OCI-LY3 (cell line): Measurements from ENCODE around the gene NAA35.

Experiments used
- H2AFZ ChIP-seq: fragments of 200-600, 300-600 bp; shearing (Covaris generic); 2 replicates; pipeline ENCODE4 v1.6.0; 2014; ENCODE audit warnings: antibody characterized with exemption, low read depth, low read length
- H3K27ac ChIP-seq: fragments of 200-600, 300-600 bp; sonication (generic); 2 replicates; pipeline ENCODE4 v1.5.1; 2014; ENCODE audit warnings: mild to moderate bottlenecking, low read length, moderate library complexity, mixed read lengths
- H3K27me3 ChIP-seq: fragments of 200-600, 300-600 bp; sonication (generic); 2 replicates; pipeline ENCODE4 v1.6.1; 2014; ENCODE audit warnings: low read depth, low read length, mixed read lengths
- H3K36me3 ChIP-seq: fragments of 200-600, 300-600 bp; sonication (generic); replicated peaks from 2 replicates; pipeline ENCODE3; 2014; ENCODE audit warnings: low read depth, low read length, mixed read lengths
- H3K4me1 ChIP-seq: fragments of 300-600, 200-600 bp; sonication (generic); 2 replicates; pipeline ENCODE4 v1.6.1; 2014; ENCODE audit warnings: low read length, mixed read lengths
- H3K4me2 ChIP-seq: fragments of 200-600, 300-600 bp; sonication (generic); 2 replicates; pipeline ENCODE4 v1.6.1; 2014; ENCODE audit warnings: low read length, mixed read lengths
- H3K4me3 ChIP-seq: fragments of 300-600, 200-600 bp; sonication (generic); 2 replicates; pipeline ENCODE4 v1.5.1; 2014; ENCODE audit warnings: antibody characterized with exemption, mild to moderate bottlenecking, low read length, moderate library complexity
- H3K79me2 ChIP-seq: fragments of 300-600, 200-600 bp; shearing (Covaris generic); 2 replicates; pipeline ENCODE4 v1.6.1; 2014; ENCODE audit warnings: mild to moderate bottlenecking, low read length, mixed read lengths
- H3K9ac ChIP-seq: fragments of 300-600, 200-600 bp; shearing (Covaris generic); 2 replicates; pipeline ENCODE4 v1.6.0; 2014; ENCODE audit warnings: mild to moderate bottlenecking, low read length, moderate library complexity
- H3K9me3 ChIP-seq: fragments of 200-600, 300-600 bp; shearing (Covaris generic); 2 replicates; pipeline ENCODE4 v1.6.1; 2014; ENCODE audit warnings: low read length, mixed read lengths; ENCODE audit not compliant: insufficient read depth
- H4K20me1 ChIP-seq: fragments of 200-600, 300-600 bp; sonication (generic); 2 replicates; pipeline ENCODE4 v1.6.1; 2016; ENCODE audit warnings: low read length, mixed read lengths; ENCODE audit not compliant: insufficient read depth
- EZH2phosphoT487 ChIP-seq: fragments of 200-600 bp; shearing (Covaris generic); IDR thresholded peaks from 2 replicates; pipeline ENCODE4 v1.6.1; 2018; ENCODE audit warnings: antibody characterized with exemption, mixed run types, low read depth
- TF ChIP-seq, protein P1 (sequence below): fragments of 200-600, 300-600 bp; sonication (generic); IDR thresholded peaks from 2 replicates; pipeline ENCODE4 v1.5.1; 2014; ENCODE audit warnings: antibody characterized with exemption, low read length, low read depth

Gene NAA35

GRCh38 chr9:85940832-85941621 is at the start of gene NAA35:
TSS of gene NAA35 (plus strand) at chr9:85941146. CDS start at chr9:85942160, 1,014 bp downstream.
- Histone ChIP-seq H3K79me2 (peaks cover 49% of the 10 kb centered on the region), H3K27ac (peak within 1 kb of the TSS; percentile 62)
- TF ChIP-seq, protein P1, sequence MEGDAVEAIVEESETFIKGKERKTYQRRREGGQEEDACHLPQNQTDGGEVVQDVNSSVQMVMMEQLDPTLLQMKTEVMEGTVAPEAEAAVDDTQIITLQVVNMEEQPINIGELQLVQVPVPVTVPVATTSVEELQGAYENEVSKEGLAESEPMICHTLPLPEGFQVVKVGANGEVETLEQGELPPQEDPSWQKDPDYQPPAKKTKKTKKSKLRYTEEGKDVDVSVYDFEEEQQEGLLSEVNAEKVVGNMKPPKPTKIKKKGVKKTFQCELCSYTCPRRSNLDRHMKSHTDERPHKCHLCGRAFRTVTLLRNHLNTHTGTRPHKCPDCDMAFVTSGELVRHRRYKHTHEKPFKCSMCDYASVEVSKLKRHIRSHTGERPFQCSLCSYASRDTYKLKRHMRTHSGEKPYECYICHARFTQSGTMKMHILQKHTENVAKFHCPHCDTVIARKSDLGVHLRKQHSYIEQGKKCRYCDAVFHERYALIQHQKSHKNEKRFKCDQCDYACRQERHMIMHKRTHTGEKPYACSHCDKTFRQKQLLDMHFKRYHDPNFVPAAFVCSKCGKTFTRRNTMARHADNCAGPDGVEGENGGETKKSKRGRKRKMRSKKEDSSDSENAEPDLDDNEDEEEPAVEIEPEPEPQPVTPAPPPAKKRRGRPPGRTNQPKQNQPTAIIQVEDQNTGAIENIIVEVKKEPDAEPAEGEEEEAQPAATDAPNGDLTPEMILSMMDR = no peak
- TF ChIP-seq EZH2phosphoT487 = no peak

DNA sequence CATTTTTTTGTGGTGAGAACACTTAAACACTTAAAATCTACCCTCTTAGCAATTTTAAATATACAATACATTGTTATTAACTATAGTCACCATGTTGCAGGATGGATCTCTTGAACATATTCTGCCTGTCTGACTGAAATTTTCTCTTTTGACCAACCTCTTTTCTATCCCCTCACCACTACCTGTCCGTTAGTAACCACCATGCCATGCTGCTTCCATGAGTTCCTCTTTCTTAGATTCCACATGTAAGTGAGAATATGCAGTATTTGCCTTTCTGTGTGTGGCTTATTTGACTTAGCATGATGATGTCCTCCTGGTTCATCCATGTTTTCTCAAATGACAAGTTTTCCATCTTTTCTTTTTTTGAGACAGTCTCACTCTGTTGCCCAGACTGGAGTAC is 48.5 kb upstream of the NAA35 start:
- no peak overlapping the region for H3K9ac ChIP-seq
- H3K4me1 ChIP-seq = peaks cover 21% of the 10 kb centered on the region

More at GRCh38 chr9:85940832-85941621, at the start of gene NAA35:
- peak within 1 kb of the TSS; percentile 84; the same call in 1 of the 2 replicates for H2AFZ ChIP-seq
- H3K4me1 ChIP-seq = peaks cover 15% of the 10 kb centered on the region
- peak within 1 kb of the TSS; percentile 86 for H3K4me2 ChIP-seq
- H3K36me3 ChIP-seq = peaks cover 24% of the 10 kb centered on the region
- H4K20me1 ChIP-seq = 0 out of 2 replicates have a peak, but pooled peaks cover 2% of the 10 kb centered on the region
- H3K9me3 ChIP-seq = no peaks in the 10 kb centered on the region
- H3K4me3 ChIP-seq = peak within 1 kb of the TSS; percentile 95
- peak within 1 kb of the TSS; percentile 93 for H3K9ac ChIP-seq
- H3K27me3 ChIP-seq = no peaks in the 10 kb centered on the region

GRCh38 chr9:85895685-85896084 is 45.3 kb upstream of the NAA35 start:
- TF ChIP-seq EZH2phosphoT487 = no peak
- TF ChIP-seq, protein P1 = no peak
- H4K20me1 ChIP-seq = no peaks in the 10 kb centered on the region
- H3K4me3 ChIP-seq = no peak overlapping the region
- no peak overlapping the region for H3K27ac ChIP-seq
- peak overlapping the region; percentile 29 for H3K4me2 ChIP-seq
- H3K9ac ChIP-seq = no peak overlapping the region
- H3K4me1 ChIP-seq = peaks cover 34% of the 10 kb centered on the region
- no peaks in the 10 kb centered on the region for H3K79me2 ChIP-seq
- H2AFZ ChIP-seq = no peak overlapping the region
- H3K9me3 ChIP-seq = no peaks in the 10 kb centered on the region
- H3K27me3 ChIP-seq = no peaks in the 10 kb centered on the region
- no peaks in the 10 kb centered on the region for H3K36me3 ChIP-seq

More for the DNA sequence above, 48.5 kb upstream of the NAA35 start:
- H3K27ac ChIP-seq = no peak overlapping the region
- H2AFZ ChIP-seq = no peak overlapping the region
- no peak overlapping the region for H3K4me2 ChIP-seq
- no peaks in the 10 kb centered on the region for H4K20me1 ChIP-seq
- no peaks in the 10 kb centered on the region for H3K79me2 ChIP-seq
- H3K9me3 ChIP-seq = no peaks in the 10 kb centered on the region
- H3K27me3 ChIP-seq = no peaks in the 10 kb centered on the region
- no peak overlapping the region for H3K4me3 ChIP-seq
- H3K36me3 ChIP-seq = no peaks in the 10 kb centered on the region
- TF ChIP-seq, protein P1 = no peak
- TF ChIP-seq EZH2phosphoT487 = no peak

GRCh38 chr9:85897848-85898247 is 43.1 kb upstream of the NAA35 start:
- H3K36me3 ChIP-seq = no peaks in the 10 kb centered on the region
- H2AFZ ChIP-seq = peak overlapping the region; percentile 67
- H4K20me1 ChIP-seq = no peaks in the 10 kb centered on the region
- no peaks in the 10 kb centered on the region for H3K27me3 ChIP-seq
- H3K27ac ChIP-seq = no peak overlapping the region
- no peaks in the 10 kb centered on the region for H3K9me3 ChIP-seq
- peaks cover 34% of the 10 kb centered on the region for H3K4me1 ChIP-seq
- H3K79me2 ChIP-seq = no peaks in the 10 kb centered on the region
- no peak for TF ChIP-seq EZH2phosphoT487
- TF ChIP-seq, protein P1 = no peak
- H3K4me3 ChIP-seq = peak overlapping the region; percentile 62
- H3K9ac ChIP-seq = no peak overlapping the region
- peak overlapping the region; percentile 83 for H3K4me2 ChIP-seq
